Measurements from ENCODE around the gene PTPN3.

DNA sequence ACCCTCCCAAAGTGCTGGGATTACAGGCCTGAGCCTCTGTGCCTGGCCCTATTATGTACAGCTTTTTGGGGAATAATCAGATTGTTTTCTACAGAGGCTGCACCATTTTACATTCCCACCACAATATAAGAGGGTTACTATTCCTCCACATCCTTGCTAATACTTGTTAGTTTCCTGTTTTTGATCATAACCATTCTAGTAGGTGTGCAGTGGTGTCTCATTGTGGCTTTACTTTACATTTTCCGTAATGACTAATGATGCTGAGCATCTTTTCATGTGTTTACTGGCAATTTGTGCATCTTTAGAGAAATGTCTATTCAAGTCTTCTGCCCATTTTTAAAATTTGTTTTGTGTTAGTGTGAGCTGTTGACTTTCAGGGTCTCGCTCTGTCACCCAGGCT is 18.3 kb downstream of the PTPN3 start:
- TF ChIP-seq CTCF (IDR thresholded peaks at IDR 0.05 in 2 of 3, conservative IDR thresholded peaks at IDR 0.05 in 1 of 3; ENCODE audit: insufficient read depth in 2 of 3, low read depth in 1 of 3, low read length in 3 of 3) (no peak), ARID2 (IDR thresholded peaks at IDR 0.05) (no peak), POLR2AphosphoS5 (IDR thresholded peaks at IDR 0.05; ENCODE audit: control insufficient read depth, insufficient read depth, low read depth, low read length) (no peak), ARID1B (IDR thresholded peaks at IDR 0.05) (no peak), DPF2 (IDR thresholded peaks at IDR 0.05) (no peak), NFRKB (IDR thresholded peaks at IDR 0.05; ENCODE audit: low read depth) (no peak)
- TF ChIP-seq, protein P1, sequence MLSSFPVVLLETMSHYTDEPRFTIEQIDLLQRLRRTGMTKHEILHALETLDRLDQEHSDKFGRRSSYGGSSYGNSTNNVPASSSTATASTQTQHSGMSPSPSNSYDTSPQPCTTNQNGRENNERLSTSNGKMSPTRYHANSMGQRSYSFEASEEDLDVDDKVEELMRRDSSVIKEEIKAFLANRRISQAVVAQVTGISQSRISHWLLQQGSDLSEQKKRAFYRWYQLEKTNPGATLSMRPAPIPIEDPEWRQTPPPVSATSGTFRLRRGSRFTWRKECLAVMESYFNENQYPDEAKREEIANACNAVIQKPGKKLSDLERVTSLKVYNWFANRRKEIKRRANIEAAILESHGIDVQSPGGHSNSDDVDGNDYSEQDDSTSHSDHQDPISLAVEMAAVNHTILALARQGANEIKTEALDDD (IDR thresholded peaks at IDR 0.05), result no peak
